ENCODE measurements around the gene PHC2. TPM values are rescaled to one million over a fixed set of nuclear protein-coding genes. Genes with fewer than 3 reads are reported as not detected.

PHC2 gene
- polyA plus RNA-seq, 1 donor (not counting 4 experiments of a cell fraction or from before 2014, with no cell fraction given) = 51.7 TPM

DNA sequence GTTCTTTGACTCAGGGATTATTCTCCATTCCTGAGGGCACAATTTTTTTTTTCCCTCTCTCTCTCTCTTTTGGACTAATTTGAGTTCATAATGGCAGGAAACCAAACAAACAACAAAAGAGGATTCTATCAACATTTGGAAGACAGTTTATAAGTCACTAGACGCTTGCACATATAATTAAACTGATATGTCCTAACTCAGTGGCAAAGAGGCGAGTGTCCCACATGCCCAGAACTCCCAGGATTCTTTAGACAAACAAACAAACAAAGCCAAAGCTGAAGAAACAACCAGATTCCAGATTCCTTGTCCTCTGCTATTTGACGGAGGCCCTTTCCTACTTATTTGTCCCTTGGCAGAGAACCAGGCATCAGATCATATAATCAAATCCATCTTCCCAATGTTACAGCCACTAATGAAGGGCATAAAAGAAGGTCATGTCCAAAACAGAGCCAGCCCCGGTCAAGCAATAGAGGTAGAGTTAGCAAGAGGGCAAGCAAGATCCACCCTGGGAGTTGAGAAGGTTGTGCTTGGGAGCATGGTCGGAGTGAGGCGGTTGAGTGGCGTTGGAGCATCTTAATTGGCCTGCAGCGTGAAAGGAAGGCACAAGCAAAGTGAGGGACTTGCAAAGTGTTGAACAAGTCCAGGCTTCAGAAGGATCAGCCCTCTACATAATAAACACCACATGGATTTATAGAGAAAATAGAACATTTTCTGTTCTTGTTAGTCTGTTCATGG is 144.3 kb downstream of the PHC2 start:
- TF ChIP-seq EZH2 (IDR thresholded peaks at IDR 0.05; ENCODE audit: low read length) = no peak
- TF ChIP-seq, protein P1, sequence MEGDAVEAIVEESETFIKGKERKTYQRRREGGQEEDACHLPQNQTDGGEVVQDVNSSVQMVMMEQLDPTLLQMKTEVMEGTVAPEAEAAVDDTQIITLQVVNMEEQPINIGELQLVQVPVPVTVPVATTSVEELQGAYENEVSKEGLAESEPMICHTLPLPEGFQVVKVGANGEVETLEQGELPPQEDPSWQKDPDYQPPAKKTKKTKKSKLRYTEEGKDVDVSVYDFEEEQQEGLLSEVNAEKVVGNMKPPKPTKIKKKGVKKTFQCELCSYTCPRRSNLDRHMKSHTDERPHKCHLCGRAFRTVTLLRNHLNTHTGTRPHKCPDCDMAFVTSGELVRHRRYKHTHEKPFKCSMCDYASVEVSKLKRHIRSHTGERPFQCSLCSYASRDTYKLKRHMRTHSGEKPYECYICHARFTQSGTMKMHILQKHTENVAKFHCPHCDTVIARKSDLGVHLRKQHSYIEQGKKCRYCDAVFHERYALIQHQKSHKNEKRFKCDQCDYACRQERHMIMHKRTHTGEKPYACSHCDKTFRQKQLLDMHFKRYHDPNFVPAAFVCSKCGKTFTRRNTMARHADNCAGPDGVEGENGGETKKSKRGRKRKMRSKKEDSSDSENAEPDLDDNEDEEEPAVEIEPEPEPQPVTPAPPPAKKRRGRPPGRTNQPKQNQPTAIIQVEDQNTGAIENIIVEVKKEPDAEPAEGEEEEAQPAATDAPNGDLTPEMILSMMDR (optimal IDR thresholded peaks at IDR 0.05 in 1 of 3, IDR thresholded peaks at IDR 0.05 in 1 of 3, conservative IDR thresholded peaks at IDR 0.05 in 1 of 3; ENCODE audit: extremely low read depth in 1 of 3, insufficient read depth in 2 of 3, low read length in 3 of 3) = no peak
- Histone ChIP-seq H3K4me3 (ENCODE audit: control insufficient read depth in 2 of 3, extremely low read depth in 1 of 3, insufficient read depth in 2 of 3, low read depth in 1 of 3, low read length in 3 of 3) (no peak overlapping the region), H4K20me1 (ENCODE audit: control insufficient read depth, extremely low read depth, insufficient read depth, low read length) (no peaks in the 10 kb centered on the region), H3K9ac (ENCODE audit: control insufficient read depth, extremely low read depth, insufficient read depth, low read length) (no peak overlapping the region), H3K9me1 (ENCODE audit: control insufficient read depth, extremely low read depth, insufficient read depth, low read length) (no peaks in the 10 kb centered on the region), H3K27ac (ENCODE audit: control insufficient read depth, insufficient read depth, low read length) (no peak overlapping the region), H3K79me2 (ENCODE audit: control insufficient read depth, insufficient read depth, low read length) (no peaks in the 10 kb centered on the region), H3K9me3 (ENCODE audit: control insufficient read depth, low read depth, low read length) (no peaks in the 10 kb centered on the region), H3K4me1 (ENCODE audit: control insufficient read depth, extremely low read depth, insufficient read depth, low read length) (no peaks in the 10 kb centered on the region), H3K27me3 (ENCODE audit: control insufficient read depth, extremely low read depth, insufficient read depth, low read length) (no peaks in the 10 kb centered on the region), H3K36me3 (ENCODE audit: control insufficient read depth in 2 of 2, extremely low read depth in 1 of 2, insufficient read depth in 2 of 2, low read length in 2 of 2) (no peaks in the 10 kb centered on the region), H2AFZ (ENCODE audit: control insufficient read depth, low read length) (no peak overlapping the region), H3K4me2 (ENCODE audit: control insufficient read depth, extremely low read depth, insufficient read depth, low read depth, low read length) (no peak overlapping the region)
- dilution Hi-C loops (cut with MboI; ENCODE audit: extremely low pct_ligation_motif_present, low sequenced_read_pairs) = no loop called here
- no peak for DNase-seq (ENCODE audit: low read depth, low spot score)
- no peak for FAIRE-seq

- H3K9ac ChIP-seq (ENCODE audit: control insufficient read depth, extremely low read depth, insufficient read depth, low read length) = no peak overlapping the region
- no peaks in the 10 kb centered on the region for H3K79me2 ChIP-seq (ENCODE audit: control insufficient read depth, insufficient read depth, low read length)
- TF ChIP-seq, protein P1 (optimal IDR thresholded peaks at IDR 0.05 in 1 of 3, IDR thresholded peaks at IDR 0.05 in 1 of 3, conservative IDR thresholded peaks at IDR 0.05 in 1 of 3; ENCODE audit: extremely low read depth in 1 of 3, insufficient read depth in 2 of 3, low read length in 3 of 3) = no peak
- no peak for TF ChIP-seq EZH2 (IDR thresholded peaks at IDR 0.05; ENCODE audit: low read length)
- H3K4me3 ChIP-seq (ENCODE audit: control insufficient read depth in 2 of 3, extremely low read depth in 1 of 3, insufficient read depth in 2 of 3, low read depth in 1 of 3, low read length in 3 of 3) = no peak overlapping the region
- no peak for FAIRE-seq
- H4K20me1 ChIP-seq (ENCODE audit: control insufficient read depth, extremely low read depth, insufficient read depth, low read length) = no peaks in the 10 kb centered on the region
- H3K27ac ChIP-seq (ENCODE audit: control insufficient read depth, insufficient read depth, low read length) = no peak overlapping the region
- DNase-seq (ENCODE audit: low read depth, low spot score) = no peak
- no peak overlapping the region for H3K4me2 ChIP-seq (ENCODE audit: control insufficient read depth, extremely low read depth, insufficient read depth, low read depth, low read length)
- H3K9me1 ChIP-seq (ENCODE audit: control insufficient read depth, extremely low read depth, insufficient read depth, low read length) = no peaks in the 10 kb centered on the region
- no peaks in the 10 kb centered on the region for H3K9me3 ChIP-seq (ENCODE audit: control insufficient read depth, low read depth, low read length)
- no peak overlapping the region for H2AFZ ChIP-seq (ENCODE audit: control insufficient read depth, low read length)
- H3K4me1 ChIP-seq (ENCODE audit: control insufficient read depth, extremely low read depth, insufficient read depth, low read length) = no peaks in the 10 kb centered on the region
- dilution Hi-C loops (cut with MboI; ENCODE audit: extremely low pct_ligation_motif_present, low sequenced_read_pairs) = no loop called here
- H3K27me3 ChIP-seq (ENCODE audit: control insufficient read depth, extremely low read depth, insufficient read depth, low read length) = no peaks in the 10 kb centered on the region
- peaks cover 0 to 2% of the 10 kb centered on the region in 2 experiments for H3K36me3 ChIP-seq (ENCODE audit: control insufficient read depth in 2 of 2, extremely low read depth in 1 of 2, insufficient read depth in 2 of 2, low read length in 2 of 2)
These were observed 146.8 kb downstream of the PHC2 start for GRCh38 chr1:33284049-33284448.
